Gastrocnemius medialis (tissue), 4 donors: ENCODE measurements around the gene TIGD1.

ENCODE experiments used
- CTCF ChIP-seq, 5 experiments: fragments of 450-650 bp in 3 of 5; fragments of 200-600 bp in 2 of 5; sonication (generic) in 2 of 5; IDR thresholded peaks in 4 of 5; conservative IDR thresholded peaks in 1 of 5; 1 replicate in 4 of 5; 2 replicates in 1 of 5; pipeline ENCODE4 v1.5.1; 2016 to 2019; ENCODE audit warnings: antibody characterized with exemption in 5 of 5, mild to moderate bottlenecking in 3 of 5, moderate library complexity in 3 of 5
- POLR2A ChIP-seq, 2 donors: fragments of 450-650 bp; IDR thresholded peaks; one replicate each; pipeline ENCODE4 v1.6.1; 2017; ENCODE audit warnings: antibody characterized with exemption in 2 of 2, mild to moderate bottlenecking in 2 of 2, moderate library complexity in 2 of 2

GRCh38 chr2:232515639-232516038, 34.7 kb downstream of the TIGD1 start:
- TF ChIP-seq CTCF (IDR thresholded peaks at IDR 0.05 in 4 of 5, conservative IDR thresholded peaks at IDR 0.05 in 1 of 5) = no peak
- TF ChIP-seq POLR2A (IDR thresholded peaks at IDR 0.05) = no peak
